Esophagus squamous epithelium (tissue), 4 donors: ENCODE measurements around the gene FRYL.

Experiments
- CTCF ChIP-seq, 6 experiments: fragments of 450-650 bp in 4 of 6; fragments of 200-600 bp in 2 of 6; sonication (generic) in 2 of 6; IDR thresholded peaks; one replicate each; pipeline ENCODE4 v1.5.1; 2016 to 2019; ENCODE audit warnings: antibody characterized with exemption in 6 of 6, mild to moderate bottlenecking in 4 of 6, moderate library complexity in 4 of 6
- POLR2A ChIP-seq, 4 donors: fragments of 450-650 bp; IDR thresholded peaks; one replicate each; pipeline ENCODE4 v1.6.1; 2017; ENCODE audit warnings: antibody characterized with exemption in 4 of 4, mild to moderate bottlenecking in 4 of 4, moderate library complexity in 3 of 4

GRCh38 chr4:48746608-48747362 lies 33.3 kb downstream of the FRYL start:
- no peak for TF ChIP-seq CTCF (IDR thresholded peaks at IDR 0.05)
- no peak for TF ChIP-seq POLR2A (IDR thresholded peaks at IDR 0.05)
